ENCODE data around the gene GAK.

- TF ChIP-seq SUZ12 (IDR thresholded peaks at IDR 0.05; ENCODE audit: low read depth, low read length): no peak
- no peak for TF ChIP-seq TSC22D2 (CRISPR knock-in tag; IDR thresholded peaks at IDR 0.05; ENCODE audit: borderline replicate concordance)
- TF ChIP-seq LRRFIP1 (CRISPR knock-in tag; conservative IDR thresholded peaks at IDR 0.05): no peak
- no peak for TF ChIP-seq SMAD3 (CRISPR knock-in tag; IDR thresholded peaks at IDR 0.05)
- no peak for TF ChIP-seq ZNF556 (CRISPR knock-in tag; IDR thresholded peaks at IDR 0.05; ENCODE audit: borderline replicate concordance)
- TF ChIP-seq CHCHD3 (CRISPR knock-in tag; IDR thresholded peaks at IDR 0.05): no peak
- TF ChIP-seq CTCF (CRISPR knock-in tag; IDR thresholded peaks at IDR 0.05): no peak
- no peak for TF ChIP-seq SRF (IDR thresholded peaks at IDR 0.05; ENCODE audit: low read depth, low read length)
Observed at GRCh38 chr4:858831-859451, 73.2 kb downstream of the GAK start.
